HS-27A (cell line): ENCODE results near the gene ZG16.

ENCODE experiments used
- DNase-seq: peaks from one replicate; pipeline ENCODE4 v3.0.0-alpha.2; 2012; ENCODE audit warnings: low read depth, missing footprints

Gene ZG16

GRCh38 chr16:29809850-29810698, 32.0 kb downstream of the ZG16 start:
- DNase-seq = no peak

GRCh38 chr16:29810699-29811169, 32.7 kb downstream of the ZG16 start:
- no peak for DNase-seq

GRCh38 chr16:29811170-29811895, 33.3 kb downstream of the ZG16 start:
- no peak for DNase-seq

GRCh38 chr16:29811896-29812665, 34.0 kb downstream of the ZG16 start, which contains the start of gene PRRT2:
Gene PRRT2 (plus strand): TSS chr16:29812193. CDS start chr16:29813055, 862 bp downstream.
- no peak for DNase-seq

GRCh38 chr16:29812754-29813643, 34.9 kb downstream of the ZG16 start:
- DNase-seq = no peak

- no peak for DNase-seq
Measured at GRCh38 chr16:29813644-29814562, 35.8 kb downstream of the ZG16 start.

- no peak for DNase-seq
Measured at GRCh38 chr16:29814592-29814991, 36.5 kb downstream of the ZG16 start.

- no peak for DNase-seq
Measured at GRCh38 chr16:29815032-29815721, 37.1 kb downstream of the ZG16 start.

GRCh38 chr16:29815793-29816693, 38.0 kb downstream of the ZG16 start, which contains the start of gene PAGR1:
Gene PAGR1 (plus strand): TSS chr16:29816152. CDS start chr16:29816526, 374 bp downstream.
- DNase-seq = peak; percentile 99

- no peak for DNase-seq
Measured at GRCh38 chr16:29816694-29817441, 38.8 kb downstream of the ZG16 start.

GRCh38 chr16:29818082-29818481, 40.0 kb downstream of the ZG16 start:
- DNase-seq = no peak

GRCh38 chr16:29819506-29819905, 41.5 kb downstream of the ZG16 start:
- no peak for DNase-seq

- no peak for DNase-seq
Measured at GRCh38 chr16:29820271-29820701, 42.2 kb downstream of the ZG16 start, which contains the start of gene MVP. Gene MVP (plus strand): TSS chr16:29820462. CDS start chr16:29830550, 10,088 bp downstream.

GRCh38 chr16:29820730-29821642, 42.9 kb downstream of the ZG16 start:
- no peak for DNase-seq

GRCh38 chr16:29821643-29822115, 43.6 kb downstream of the ZG16 start:
- no peak for DNase-seq

- DNase-seq = no peak
Measured at GRCh38 chr16:29824589-29825144, 46.6 kb downstream of the ZG16 start.
